Fibroblast of upper back skin (primary cell): Measurements from ENCODE around the gene CCDC3.

Source experiments
- DNase-seq: peaks from one replicate; pipeline ENCODE4 v3.0.0-alpha.2; 2013

Gene CCDC3

GRCh38 chr10:12919574-12919973 is 81.9 kb downstream of the CCDC3 start:
- DNase-seq = no peak

GRCh38 chr10:12916587-12916986 is 84.9 kb downstream of the CCDC3 start:
- DNase-seq = no peak

- DNase-seq = no peak
Measured at GRCh38 chr10:12915637-12916168, 85.8 kb downstream of the CCDC3 start.

- DNase-seq = no peak
Measured at GRCh38 chr10:12914111-12914510, 87.4 kb downstream of the CCDC3 start.

- no peak for DNase-seq
Measured at GRCh38 chr10:12911795-12912194, 89.7 kb downstream of the CCDC3 start.

GRCh38 chr10:12910835-12911234 is 90.7 kb downstream of the CCDC3 start:
- DNase-seq = no peak

GRCh38 chr10:12909836-12910185 is 91.7 kb downstream of the CCDC3 start:
- DNase-seq = no peak

- DNase-seq = no peak
Measured at GRCh38 chr10:12909182-12909835, 92.2 kb downstream of the CCDC3 start.

- DNase-seq = no peak
Measured at GRCh38 chr10:12908773-12909172, 92.7 kb downstream of the CCDC3 start.

GRCh38 chr10:12907656-12908055 is 93.9 kb downstream of the CCDC3 start:
- DNase-seq = peak; percentile 79

- DNase-seq = no peak
Measured at GRCh38 chr10:12906051-12906541, 95.4 kb downstream of the CCDC3 start.

- no peak for DNase-seq
Measured at GRCh38 chr10:12905067-12905466, 96.4 kb downstream of the CCDC3 start.

GRCh38 chr10:12902851-12903358 is 98.6 kb downstream of the CCDC3 start:
- DNase-seq = no peak

GRCh38 chr10:12902135-12902572 is 99.4 kb downstream of the CCDC3 start:
- peak; percentile 67 for DNase-seq

GRCh38 chr10:12899546-12899945 is 102.0 kb downstream of the CCDC3 start:
- DNase-seq = no peak

- no peak for DNase-seq
Measured at GRCh38 chr10:12898271-12898670, 103.2 kb downstream of the CCDC3 start.

- DNase-seq = no peak
Measured at GRCh38 chr10:12897278-12897677, 104.2 kb downstream of the CCDC3 start.

GRCh38 chr10:12896251-12896650 is 105.3 kb downstream of the CCDC3 start:
- DNase-seq = no peak

- DNase-seq = no peak
Measured at GRCh38 chr10:12892924-12893323, 108.6 kb downstream of the CCDC3 start.

- no peak for DNase-seq
Measured at GRCh38 chr10:12890958-12891357, 110.6 kb downstream of the CCDC3 start.

GRCh38 chr10:12888470-12888869 is 113.0 kb downstream of the CCDC3 start:
- no peak for DNase-seq

- DNase-seq = no peak
Measured at GRCh38 chr10:12887780-12888179, 113.7 kb downstream of the CCDC3 start.

- no peak for DNase-seq
Measured at GRCh38 chr10:12884851-12885250, 116.7 kb downstream of the CCDC3 start.

- DNase-seq = no peak
Measured at GRCh38 chr10:12880423-12880822, 121.1 kb downstream of the CCDC3 start.

- no peak for DNase-seq
Measured at GRCh38 chr10:12877150-12877549, 124.4 kb downstream of the CCDC3 start.
